NB4 (cell line): Measurements from ENCODE around the gene FSCN2.

ENCODE experiments used
- POLR2A ChIP-seq: IDR thresholded peaks from 2 replicates; pipeline ENCODE4 v1.6.1; 2011; ENCODE audit warnings: mild to moderate bottlenecking; ENCODE audit not compliant: insufficient read length; ENCODE audit errors: extremely low read depth
- TF ChIP-seq, protein P1 (sequence below): IDR thresholded peaks from one replicate; pipeline ENCODE4 v1.5.1; 2012; ENCODE audit warnings: low read depth, low read length

DNA sequence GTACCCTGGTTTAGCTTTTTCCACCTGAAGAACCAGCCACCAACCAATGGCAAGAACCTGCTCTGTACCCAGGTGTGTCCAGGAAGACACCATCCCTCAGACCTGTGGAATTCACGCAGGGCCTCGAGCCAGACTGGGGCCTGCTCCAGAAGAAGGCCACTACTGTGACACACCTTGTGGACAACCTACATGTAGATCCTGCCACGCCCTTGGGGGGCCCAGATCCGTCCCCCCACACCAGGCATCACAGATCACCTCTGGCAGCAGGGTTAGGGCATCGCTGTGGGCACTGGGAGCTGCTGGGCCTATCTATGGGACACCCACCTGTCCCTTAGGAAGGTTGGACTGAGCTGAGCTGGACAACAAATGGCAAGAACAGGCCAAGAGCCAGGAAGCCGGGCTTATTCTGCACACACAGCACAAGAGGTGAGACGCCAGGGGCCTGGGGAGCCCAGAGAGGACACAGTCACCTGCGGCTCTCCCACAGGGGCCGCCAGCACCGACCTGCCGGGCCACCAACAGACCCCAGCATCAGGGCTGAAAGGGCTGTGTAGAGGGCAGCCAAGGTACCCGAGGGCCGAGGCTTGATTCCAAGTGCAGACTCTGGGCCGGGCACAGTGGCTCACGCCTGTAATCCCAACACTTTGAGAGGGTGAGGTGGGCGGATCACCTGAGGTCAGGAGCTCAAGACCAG, 16.3 kb downstream of the FSCN2 start:
- TF ChIP-seq, protein P1, sequence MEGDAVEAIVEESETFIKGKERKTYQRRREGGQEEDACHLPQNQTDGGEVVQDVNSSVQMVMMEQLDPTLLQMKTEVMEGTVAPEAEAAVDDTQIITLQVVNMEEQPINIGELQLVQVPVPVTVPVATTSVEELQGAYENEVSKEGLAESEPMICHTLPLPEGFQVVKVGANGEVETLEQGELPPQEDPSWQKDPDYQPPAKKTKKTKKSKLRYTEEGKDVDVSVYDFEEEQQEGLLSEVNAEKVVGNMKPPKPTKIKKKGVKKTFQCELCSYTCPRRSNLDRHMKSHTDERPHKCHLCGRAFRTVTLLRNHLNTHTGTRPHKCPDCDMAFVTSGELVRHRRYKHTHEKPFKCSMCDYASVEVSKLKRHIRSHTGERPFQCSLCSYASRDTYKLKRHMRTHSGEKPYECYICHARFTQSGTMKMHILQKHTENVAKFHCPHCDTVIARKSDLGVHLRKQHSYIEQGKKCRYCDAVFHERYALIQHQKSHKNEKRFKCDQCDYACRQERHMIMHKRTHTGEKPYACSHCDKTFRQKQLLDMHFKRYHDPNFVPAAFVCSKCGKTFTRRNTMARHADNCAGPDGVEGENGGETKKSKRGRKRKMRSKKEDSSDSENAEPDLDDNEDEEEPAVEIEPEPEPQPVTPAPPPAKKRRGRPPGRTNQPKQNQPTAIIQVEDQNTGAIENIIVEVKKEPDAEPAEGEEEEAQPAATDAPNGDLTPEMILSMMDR, result no peak
- no peak for TF ChIP-seq POLR2A
